HG02938 (cell line): ENCODE measurements around the gene SETD4.

Experiments
- ATAC-seq: cut with Tn5 transposase; IDR thresholded peaks from one replicate; pipeline ENCODE4 v1.9.1; 2021; ENCODE audit warnings: mild to moderate bottlenecking, moderate library complexity; ENCODE audit not compliant: unreplicated experiment

The SETD4 gene

DNA sequence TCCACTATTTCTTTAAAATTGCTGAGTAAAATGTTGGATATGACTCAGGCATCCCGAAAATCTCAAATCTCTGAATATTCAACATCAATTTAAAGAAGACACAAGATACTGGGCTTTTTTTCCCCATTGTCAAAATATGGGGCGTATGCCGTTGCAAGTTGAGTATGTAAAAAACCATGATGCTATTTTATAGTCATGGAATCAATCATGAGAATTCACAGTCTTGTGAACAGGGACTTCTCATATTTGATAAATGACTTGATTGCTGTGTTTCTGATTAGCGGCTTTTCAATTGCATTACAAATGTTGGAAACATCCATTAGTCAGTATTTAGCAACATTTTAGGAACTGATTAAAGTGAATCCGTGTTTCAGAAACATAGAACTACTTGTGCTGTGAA is 45.3 kb downstream of the SETD4 start:
- no peak for ATAC-seq

DNA sequence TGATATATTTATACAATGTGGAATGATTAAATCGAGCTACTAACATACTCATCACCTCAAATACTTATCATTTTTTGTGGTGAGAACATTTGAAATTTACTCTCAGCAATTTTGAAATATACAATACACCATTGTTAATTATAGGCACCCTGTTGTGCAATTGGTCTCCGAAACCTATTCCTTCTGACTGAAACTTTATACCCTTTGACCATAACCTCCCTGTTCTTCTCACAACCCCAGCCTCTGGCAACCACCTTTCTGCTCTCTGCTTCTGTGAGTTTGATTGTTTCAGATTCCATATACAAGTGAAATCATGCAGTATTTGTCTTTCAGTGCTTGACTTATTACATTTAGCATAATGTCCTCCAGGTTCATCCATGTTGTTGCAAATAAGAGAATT is 49.5 kb downstream of the SETD4 start:
- no peak for ATAC-seq

DNA sequence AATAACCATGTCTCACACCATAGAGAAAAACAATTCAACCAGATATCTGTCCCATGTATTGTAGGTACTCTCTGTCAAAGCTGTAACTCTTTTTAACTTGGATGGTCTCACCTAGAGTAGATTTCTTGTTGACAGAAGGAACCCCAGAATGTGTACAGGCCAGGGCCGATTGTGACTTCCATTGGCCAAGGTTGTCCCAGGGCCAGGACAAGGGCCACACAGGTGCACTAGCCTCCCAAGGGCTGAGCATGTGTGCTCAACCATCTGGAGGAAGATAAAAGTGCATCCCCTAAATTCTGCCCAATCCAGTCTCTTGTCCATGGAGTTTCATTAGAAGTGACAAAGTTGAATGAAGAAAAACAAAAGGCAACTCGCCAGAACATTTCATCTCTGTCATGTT is 51.8 kb downstream of the SETD4 start:
- no peak for ATAC-seq

DNA sequence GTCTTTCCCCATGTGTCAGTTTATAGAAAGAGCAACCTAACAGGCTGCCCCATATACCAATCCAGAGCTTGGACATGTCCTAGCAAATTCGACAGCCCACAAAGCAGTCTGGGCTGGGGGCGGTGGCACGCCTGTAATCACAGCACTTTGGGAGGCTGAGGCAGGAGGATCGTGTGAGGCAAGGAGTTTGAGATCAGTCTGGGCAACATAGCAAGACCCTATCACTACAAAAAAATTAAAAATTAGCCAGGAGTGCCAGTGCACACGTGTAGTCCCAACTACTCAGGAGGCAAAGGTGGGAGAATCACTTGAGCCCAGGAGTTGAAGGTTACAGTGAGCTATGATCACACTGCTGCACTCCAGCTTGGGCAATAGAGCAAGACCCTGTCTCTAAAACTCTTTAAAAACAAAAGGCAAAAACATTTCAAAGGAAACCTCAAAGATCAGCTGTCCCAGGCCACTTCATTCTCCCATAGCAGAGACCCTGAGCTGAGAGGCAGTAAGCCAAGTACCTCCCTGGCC is 54.4 kb downstream of the SETD4 start:
- no peak for ATAC-seq

DNA sequence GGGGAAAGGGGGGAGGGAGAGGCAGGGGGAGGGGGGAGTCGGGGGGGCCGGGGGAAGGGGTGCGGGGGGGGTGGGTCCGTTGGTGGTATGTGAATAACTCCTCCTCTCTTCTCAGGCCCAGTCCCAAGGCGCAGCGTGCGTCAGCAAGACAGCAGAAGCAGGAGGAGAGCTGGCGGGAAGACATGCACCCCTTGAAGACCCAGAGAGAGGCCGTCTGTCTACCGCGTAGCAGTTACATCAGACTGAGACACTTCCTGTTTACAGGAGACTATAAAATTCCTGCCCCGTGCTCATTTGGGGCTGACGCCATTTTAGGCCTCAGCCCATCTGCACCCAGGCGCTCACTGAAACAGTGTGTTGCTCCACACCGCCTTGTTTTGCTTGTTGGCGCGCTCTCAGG is 55.3 kb downstream of the SETD4 start:
- ATAC-seq = no peak

DNA sequence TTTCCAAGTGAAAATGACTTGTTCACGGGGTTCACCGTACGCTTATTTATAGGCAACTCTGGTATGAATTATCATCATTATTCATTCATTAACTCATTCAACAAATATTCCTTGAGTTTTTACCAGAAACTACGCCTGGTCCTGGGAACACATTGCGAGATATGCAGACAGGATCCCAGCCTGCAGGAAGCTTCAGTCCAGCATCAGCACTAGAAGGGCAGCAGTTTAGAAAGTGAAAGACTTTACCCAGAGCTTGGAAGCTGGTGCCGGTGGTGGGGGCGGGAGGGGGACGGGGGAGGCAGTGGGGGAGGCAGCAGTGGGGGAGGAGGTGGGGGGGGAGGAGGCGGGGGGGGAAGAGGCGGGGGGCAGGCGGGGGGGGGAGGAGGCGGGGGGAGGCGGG is 55.9 kb downstream of the SETD4 start:
- no peak for ATAC-seq

DNA sequence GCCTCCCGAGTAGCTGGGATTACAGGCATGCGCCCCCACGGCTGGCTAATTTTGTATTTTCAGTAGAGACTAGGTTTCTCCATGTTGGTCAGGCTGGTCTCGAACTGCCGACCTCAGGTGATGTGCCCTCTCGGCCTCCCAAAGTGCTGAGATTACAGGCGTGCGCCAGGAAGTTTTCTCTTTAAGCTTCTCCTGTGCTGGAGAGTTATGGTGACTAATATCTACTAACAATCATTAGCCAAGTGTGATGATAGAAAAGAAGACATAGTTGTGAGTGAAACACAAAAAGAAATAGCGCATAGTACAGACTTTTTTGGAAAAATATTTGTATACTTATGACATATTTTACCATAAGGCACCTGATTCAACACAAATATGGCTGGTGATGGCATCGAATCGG is 56.5 kb downstream of the SETD4 start:
- no peak for ATAC-seq

DNA sequence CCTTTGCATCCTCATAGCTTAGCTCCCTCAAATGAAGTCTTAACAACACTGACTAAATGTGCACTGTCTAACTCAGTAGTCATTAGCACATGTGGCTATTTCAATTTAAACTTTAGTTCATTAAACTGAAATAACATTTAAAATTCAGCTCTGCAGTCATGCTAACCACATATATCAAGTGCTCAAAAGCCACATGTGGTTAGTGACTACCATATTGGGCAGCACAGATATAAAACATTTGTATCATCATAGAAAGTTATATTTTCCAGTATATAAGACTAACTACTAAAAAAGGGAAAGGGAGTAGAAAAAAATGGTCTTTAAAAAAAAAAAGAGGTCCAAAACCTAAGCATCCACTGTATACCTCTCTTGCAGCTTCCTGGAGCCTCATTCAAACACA is 64.1 kb downstream of the SETD4 start:
- no peak for ATAC-seq

DNA sequence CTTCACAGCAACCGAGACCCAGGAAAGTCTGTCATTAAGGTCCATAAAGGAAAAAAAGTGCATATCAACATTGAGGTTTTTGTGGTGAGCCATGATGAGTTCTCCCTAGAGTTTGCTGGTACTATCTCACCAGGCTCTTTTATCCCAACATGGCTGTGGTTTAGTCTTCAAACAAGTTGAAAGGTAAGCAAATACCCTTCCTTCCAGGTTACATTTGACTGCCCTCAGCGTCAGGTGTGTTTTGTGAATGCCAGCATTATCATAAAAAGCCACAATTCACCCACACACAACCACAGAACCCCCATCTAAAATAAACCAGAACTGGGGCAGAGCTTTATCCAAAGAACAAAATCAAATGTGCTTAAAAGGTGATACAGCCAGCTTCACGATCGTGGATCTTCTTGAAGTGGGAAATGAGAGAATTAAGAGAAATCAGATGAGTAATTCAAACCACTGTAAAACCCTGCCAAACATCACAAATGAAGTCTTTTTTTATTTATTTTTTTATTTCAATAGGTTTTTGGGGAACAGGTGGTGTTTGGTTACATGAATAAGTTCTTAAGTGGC is 64.7 kb downstream of the SETD4 start:
- no peak for ATAC-seq

DNA sequence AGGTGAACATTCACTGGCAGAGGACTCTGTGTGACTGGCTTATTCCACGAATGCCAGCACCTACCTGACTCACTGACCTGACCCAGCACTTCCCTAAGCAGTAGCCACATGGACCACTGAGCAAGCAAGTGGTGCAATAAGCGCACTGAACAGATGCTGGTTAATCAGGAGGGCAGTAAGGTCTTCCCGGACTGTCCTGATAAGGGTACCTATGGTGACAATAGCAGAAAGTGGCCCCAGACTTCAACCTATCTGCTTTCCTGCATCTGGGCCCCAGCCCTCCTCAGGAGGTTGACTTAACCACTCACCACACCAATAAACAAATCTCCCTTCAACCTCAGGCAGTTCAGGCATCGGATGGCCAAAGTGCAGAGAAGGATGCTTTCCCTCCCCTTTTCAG is 65.7 kb downstream of the SETD4 start:
- ATAC-seq = no peak

DNA sequence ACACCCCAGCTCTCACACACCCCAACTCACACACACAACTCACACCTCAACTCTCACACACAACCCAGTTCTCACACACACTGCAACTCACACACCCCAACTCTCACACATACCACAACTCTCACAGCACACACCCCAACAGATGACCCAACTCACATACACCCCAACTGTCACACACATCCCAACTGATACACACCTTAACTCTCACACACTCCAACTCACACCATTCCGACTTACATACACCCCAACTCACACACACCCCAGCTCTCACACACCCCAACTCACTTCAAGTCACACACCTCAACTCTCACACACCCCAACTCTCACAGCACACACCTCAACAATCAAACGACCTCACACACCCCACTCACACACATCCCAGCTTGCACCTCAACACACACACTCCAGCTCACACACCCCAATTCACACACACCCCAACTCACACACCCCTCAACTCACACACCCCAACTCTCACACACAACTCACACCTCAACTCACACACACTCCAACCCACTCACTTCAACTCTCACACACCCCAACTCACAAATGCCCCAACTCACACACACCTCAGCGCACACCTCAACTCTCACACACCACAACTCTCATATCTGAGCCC is 66.3 kb downstream of the SETD4 start:
- ATAC-seq = no peak

DNA sequence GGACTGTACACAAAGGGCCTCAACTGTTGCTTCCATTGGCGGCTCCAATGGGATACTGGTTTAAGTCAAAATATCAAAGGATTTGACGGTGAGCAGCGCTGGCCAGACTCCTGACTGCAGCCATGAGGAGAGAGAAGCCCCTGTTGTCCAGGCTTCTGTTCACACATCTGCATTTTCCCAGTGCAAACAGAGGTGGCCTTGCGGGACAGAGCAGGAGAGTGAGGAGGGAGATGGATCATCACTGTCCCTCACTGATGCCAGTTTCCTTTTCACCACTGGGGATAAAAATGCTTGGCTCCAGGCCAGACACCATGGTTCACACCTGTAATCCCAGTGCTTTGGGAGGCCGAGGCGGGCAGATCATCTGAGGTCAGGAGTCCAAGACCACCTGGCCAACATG is 69.2 kb downstream of the SETD4 start:
- ATAC-seq = no peak

DNA sequence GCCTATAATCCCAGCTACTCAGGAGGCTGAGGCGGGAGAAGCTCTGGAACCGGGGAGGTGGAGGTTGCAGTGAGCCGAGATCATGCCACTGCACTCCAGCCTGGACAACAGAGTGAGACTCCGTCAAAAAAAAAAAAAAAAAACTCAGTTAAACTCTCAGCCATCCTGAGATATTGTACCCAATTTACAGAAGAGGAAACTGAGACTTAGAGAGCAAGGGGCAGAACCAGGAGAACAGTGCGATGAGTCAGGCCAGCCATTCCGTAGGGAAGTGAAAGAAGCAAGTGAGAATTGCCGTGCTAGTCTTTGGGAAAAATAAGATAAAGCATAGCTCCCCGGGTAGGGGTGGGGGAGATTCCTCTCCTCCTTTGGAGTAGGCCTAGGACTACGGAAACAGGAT is 69.7 kb downstream of the SETD4 start:
- no peak for ATAC-seq

DNA sequence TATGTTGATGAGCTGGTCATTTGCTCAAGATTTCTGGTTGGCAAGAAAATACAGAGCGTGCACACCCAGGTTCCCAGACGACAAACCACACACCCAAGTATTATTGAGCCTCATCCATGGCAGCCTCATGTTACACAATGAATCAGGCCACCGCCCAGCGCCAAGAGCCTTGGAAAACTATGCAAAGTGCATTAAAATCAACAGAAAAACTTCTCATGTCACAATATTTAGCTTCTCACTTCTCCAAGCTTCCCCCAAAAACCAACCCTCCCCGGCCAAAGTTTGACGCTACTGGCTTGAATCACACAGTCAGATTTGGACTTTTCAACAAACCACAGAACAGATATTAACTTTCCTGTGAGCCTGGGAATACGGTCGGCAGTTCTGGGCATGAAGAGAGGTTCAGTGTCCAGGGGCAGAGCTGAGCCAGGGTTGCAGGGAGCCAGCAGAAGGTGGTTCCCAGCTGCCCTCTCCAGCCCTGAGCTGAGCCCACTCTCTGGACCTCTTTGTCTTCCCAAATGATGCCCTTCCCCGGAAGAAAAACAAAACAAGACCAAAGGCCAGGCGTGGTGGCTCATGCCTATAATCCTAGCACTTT is 71.1 kb downstream of the SETD4 start:
- no peak for ATAC-seq

DNA sequence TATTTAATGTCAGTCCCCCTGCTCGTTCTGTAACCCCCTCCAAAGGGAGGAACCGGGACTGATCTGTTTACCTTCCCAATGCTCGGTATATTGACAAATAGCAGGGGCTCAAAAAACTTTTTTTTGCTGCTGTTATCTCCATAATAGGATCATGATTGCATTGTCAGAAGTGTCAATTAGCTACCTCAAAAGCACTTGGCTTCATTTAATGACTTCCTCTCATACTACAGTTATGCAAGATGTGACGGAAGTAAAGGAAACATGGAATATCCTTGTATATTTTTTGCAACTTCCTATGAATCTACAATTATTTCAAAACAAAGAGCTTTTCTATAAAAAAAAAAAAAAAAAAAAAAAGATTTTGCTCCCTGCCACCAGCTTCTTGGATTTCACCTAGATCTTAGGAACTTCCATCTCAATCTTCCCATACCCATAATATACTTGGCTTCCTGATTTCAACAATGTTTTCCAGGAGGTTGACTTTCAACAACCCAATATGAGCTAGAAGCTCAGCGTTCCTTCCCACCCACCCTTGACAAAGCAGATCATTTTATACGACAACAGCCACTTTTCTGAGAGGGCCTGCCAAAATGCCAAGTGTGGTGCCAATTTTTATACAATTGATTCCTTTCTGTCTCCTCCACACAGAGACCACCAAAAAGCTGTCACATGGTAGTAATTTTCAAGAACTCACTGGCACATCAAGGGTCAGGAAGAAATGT is 71.7 kb downstream of the SETD4 start:
- ATAC-seq = no peak

DNA sequence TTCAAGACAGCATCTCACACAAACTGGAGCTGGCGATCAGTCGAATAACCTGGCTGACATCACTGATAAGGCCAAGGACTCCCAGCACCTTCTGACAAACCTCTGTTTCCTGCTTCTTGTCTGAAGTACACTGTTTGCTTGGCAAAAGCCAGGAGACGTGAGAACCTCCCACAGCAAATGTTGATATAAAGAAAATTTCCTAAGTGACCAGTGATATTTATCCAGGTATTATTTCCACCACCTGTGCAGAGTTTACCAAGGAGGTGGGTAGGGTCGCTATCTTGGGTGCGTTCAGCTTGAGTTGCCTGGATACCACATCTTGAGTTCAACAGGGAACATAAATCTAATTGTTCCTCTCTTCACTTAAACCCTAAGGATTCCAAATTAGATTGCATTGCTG is 72.9 kb downstream of the SETD4 start:
- no peak for ATAC-seq

DNA sequence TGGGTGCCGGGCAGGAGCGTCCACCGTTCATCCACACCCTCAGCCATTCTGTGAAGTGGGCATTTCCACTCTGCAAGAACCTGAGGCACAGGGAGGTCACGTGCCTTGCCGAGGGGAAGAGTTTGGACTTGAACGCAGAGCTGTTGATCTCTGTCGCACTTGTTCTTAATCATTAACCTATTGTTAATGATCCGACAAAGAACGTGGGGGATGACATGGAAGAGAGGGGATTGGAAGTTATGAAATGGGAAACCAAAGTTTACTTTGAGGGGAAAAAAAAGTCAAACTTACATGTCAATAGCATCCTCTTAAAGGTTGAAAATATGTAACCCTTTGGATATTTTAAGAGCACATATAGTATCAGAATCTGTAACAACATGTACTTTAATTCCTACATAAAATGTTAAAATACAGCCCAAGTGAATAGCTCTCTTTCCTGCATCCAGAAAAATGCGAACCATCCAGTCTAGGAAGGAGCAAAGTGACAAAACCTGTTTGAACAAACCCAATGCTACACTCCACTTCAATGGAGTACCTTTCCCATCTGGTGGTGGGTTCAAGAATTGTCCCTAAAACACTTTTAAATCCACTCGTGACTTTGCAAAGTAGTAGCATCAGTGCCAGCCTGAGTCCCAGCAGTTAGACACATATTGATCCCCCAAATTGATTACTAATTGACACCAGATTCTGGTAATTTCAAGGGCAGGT is 75.5 kb downstream of the SETD4 start:
- no peak for ATAC-seq
